ENCODE data around the gene AGBL4.

DNA sequence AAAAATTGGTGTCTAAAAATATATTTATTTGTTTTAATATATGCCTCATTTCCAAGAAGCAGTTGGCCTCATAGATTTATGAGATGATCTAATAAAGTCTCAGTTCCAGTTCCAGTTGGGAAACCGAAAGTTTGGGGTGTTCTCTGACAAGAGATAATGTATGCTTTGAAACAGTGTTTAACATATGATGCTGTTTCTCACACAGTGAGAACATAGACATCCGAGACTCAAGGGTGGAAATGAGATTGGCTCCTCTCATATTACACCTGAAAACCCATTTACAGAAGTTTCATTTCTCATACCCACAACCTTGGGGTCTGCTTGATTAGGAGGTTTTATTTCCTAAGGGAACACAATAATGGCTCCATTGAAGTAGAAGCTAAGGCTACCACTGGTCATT is 1046.5 kb downstream of the AGBL4 start:
- TF ChIP-seq, protein P1, sequence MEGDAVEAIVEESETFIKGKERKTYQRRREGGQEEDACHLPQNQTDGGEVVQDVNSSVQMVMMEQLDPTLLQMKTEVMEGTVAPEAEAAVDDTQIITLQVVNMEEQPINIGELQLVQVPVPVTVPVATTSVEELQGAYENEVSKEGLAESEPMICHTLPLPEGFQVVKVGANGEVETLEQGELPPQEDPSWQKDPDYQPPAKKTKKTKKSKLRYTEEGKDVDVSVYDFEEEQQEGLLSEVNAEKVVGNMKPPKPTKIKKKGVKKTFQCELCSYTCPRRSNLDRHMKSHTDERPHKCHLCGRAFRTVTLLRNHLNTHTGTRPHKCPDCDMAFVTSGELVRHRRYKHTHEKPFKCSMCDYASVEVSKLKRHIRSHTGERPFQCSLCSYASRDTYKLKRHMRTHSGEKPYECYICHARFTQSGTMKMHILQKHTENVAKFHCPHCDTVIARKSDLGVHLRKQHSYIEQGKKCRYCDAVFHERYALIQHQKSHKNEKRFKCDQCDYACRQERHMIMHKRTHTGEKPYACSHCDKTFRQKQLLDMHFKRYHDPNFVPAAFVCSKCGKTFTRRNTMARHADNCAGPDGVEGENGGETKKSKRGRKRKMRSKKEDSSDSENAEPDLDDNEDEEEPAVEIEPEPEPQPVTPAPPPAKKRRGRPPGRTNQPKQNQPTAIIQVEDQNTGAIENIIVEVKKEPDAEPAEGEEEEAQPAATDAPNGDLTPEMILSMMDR (IDR thresholded peaks at IDR 0.05): no peak
- TF ChIP-seq POLR2A (IDR thresholded peaks at IDR 0.05): no peak
